H1 (cell line): ENCODE results near the gene COL1A1. TPM values are rescaled to one million over a fixed set of nuclear protein-coding genes. Genes with fewer than 3 reads are reported as not detected.

Experiments used
- ATF2 ChIP-seq: IDR thresholded peaks from 2 replicates; pipeline ENCODE4 v1.6.1; 2012; ENCODE audit warnings: low read length, inconsistent platforms
- CHD2 ChIP-seq: IDR thresholded peaks from 2 replicates; pipeline ENCODE4 v1.6.1; 2012; ENCODE audit warnings: low read length, improper control_type of control experiment
- RBBP5 ChIP-seq: IDR thresholded peaks from 2 replicates; pipeline ENCODE4 v1.7.1; 2012; ENCODE audit warnings: low read depth, mild to moderate bottlenecking, inconsistent platforms, low read length, moderate library complexity, borderline replicate concordance
- SAP30 ChIP-seq: fragments of 300-600 bp; sonication (generic); IDR thresholded peaks from 2 replicates; pipeline ENCODE4 v1.7.1; 2012; ENCODE audit warnings: low read length, moderate library complexity, mild to moderate bottlenecking, inconsistent platforms; ENCODE audit not compliant: insufficient read depth, insufficient replicate concordance
- SRF ChIP-seq: IDR thresholded peaks from 2 replicates; pipeline ENCODE4 v1.6.1; 2011; ENCODE audit warnings: mild to moderate bottlenecking, low read depth, low read length, moderate library complexity
- TAF7 ChIP-seq: optimal IDR thresholded peaks from 2 replicates; pipeline ENCODE3; 2011; ENCODE audit warnings: low read depth, mild to moderate bottlenecking, inconsistent platforms, low read length, moderate library complexity, borderline replicate concordance
- polyA plus RNA-seq, 7 experiments: library from polyadenylated mRNA; depleted of rRNA in 3 of 7; stranded (reverse) in 5 of 7; unstranded in 2 of 7; fragments of >200 nt in 5 of 7; fragments of 200-250 nt in 2 of 7; gene quantifications; 1 replicate in 5 of 7; 2 replicates in 1 of 7; 4 replicates in 1 of 7; pipeline versions ENCODE4 v1.2.1 to v1.2.3, GENCODE V29; 2011 to 2013; ENCODE audit warnings: missing spikeins in 2 of 7, mixed read lengths in 2 of 7
- total RNA-seq: library from RNA; stranded (reverse); fragmentation: NEBNext Ultra II Directional; extraction: Animal tissue kit (Norgen Biotek cat#: 25700); gene quantifications from 2 replicates; pipeline ENCODE4 v1.2.1, GENCODE V29; 2021
- TF ChIP-seq, protein P1 (sequence below): fragments of 300-600 bp; sonication (generic); IDR thresholded peaks from 2 replicates; pipeline ENCODE4 v1.7.1; 2012; ENCODE audit warnings: low read length, moderate library complexity, mild to moderate bottlenecking, inconsistent platforms; ENCODE audit not compliant: insufficient replicate concordance

COL1A1 gene
- total and polyA plus RNA-seq, 2 of the 8 experiments (the other 6 are each of a cell fraction or from before 2014, with no cell fraction given), result 14.1 to 80.4 TPM

DNA sequence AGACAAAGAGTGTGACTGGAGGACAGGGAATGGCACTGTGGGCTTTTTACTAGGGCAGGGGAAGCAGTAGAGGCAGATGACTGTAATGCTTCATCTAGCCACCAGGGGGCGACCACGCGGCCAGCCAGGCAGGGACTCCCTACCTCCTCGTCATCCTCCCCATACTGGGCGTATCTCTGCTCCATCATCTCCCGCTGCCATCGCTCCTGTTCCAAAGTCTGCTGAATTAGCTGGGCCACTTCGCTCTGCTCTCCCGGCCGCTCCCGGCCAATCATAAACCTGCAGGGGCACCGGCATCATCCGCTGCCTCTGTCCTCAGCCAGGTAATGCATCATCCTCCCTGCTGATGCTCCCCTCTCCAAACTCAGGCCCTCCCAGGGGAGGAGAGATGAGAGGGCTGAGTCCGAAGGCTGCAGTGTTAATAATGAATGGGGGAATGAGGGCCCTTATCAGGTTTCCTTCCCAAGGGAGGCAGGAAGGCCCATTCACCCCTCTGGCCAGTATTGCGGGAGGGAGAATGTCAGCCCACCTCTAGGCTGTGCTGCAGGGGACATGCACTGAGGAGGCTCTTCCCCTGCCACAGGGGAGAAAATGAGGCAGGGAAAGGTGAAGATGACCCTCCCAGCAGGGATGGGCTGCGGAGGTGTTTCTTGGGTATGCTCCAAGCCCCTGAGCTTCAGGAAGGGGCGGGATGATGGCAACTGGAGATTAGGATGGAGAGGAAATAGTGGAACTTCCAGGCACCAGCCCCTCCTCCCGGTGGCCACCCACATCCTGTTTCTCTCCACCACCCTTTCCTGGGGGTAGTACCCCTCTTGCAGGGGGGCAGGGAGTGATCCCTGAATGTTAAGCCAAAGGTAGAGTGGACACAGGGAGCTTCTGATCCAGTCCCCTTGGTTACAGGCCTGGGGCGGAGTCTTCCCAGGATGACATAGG lies 61.2 kb downstream of the COL1A1 start (continued):
- TF ChIP-seq, protein P1, sequence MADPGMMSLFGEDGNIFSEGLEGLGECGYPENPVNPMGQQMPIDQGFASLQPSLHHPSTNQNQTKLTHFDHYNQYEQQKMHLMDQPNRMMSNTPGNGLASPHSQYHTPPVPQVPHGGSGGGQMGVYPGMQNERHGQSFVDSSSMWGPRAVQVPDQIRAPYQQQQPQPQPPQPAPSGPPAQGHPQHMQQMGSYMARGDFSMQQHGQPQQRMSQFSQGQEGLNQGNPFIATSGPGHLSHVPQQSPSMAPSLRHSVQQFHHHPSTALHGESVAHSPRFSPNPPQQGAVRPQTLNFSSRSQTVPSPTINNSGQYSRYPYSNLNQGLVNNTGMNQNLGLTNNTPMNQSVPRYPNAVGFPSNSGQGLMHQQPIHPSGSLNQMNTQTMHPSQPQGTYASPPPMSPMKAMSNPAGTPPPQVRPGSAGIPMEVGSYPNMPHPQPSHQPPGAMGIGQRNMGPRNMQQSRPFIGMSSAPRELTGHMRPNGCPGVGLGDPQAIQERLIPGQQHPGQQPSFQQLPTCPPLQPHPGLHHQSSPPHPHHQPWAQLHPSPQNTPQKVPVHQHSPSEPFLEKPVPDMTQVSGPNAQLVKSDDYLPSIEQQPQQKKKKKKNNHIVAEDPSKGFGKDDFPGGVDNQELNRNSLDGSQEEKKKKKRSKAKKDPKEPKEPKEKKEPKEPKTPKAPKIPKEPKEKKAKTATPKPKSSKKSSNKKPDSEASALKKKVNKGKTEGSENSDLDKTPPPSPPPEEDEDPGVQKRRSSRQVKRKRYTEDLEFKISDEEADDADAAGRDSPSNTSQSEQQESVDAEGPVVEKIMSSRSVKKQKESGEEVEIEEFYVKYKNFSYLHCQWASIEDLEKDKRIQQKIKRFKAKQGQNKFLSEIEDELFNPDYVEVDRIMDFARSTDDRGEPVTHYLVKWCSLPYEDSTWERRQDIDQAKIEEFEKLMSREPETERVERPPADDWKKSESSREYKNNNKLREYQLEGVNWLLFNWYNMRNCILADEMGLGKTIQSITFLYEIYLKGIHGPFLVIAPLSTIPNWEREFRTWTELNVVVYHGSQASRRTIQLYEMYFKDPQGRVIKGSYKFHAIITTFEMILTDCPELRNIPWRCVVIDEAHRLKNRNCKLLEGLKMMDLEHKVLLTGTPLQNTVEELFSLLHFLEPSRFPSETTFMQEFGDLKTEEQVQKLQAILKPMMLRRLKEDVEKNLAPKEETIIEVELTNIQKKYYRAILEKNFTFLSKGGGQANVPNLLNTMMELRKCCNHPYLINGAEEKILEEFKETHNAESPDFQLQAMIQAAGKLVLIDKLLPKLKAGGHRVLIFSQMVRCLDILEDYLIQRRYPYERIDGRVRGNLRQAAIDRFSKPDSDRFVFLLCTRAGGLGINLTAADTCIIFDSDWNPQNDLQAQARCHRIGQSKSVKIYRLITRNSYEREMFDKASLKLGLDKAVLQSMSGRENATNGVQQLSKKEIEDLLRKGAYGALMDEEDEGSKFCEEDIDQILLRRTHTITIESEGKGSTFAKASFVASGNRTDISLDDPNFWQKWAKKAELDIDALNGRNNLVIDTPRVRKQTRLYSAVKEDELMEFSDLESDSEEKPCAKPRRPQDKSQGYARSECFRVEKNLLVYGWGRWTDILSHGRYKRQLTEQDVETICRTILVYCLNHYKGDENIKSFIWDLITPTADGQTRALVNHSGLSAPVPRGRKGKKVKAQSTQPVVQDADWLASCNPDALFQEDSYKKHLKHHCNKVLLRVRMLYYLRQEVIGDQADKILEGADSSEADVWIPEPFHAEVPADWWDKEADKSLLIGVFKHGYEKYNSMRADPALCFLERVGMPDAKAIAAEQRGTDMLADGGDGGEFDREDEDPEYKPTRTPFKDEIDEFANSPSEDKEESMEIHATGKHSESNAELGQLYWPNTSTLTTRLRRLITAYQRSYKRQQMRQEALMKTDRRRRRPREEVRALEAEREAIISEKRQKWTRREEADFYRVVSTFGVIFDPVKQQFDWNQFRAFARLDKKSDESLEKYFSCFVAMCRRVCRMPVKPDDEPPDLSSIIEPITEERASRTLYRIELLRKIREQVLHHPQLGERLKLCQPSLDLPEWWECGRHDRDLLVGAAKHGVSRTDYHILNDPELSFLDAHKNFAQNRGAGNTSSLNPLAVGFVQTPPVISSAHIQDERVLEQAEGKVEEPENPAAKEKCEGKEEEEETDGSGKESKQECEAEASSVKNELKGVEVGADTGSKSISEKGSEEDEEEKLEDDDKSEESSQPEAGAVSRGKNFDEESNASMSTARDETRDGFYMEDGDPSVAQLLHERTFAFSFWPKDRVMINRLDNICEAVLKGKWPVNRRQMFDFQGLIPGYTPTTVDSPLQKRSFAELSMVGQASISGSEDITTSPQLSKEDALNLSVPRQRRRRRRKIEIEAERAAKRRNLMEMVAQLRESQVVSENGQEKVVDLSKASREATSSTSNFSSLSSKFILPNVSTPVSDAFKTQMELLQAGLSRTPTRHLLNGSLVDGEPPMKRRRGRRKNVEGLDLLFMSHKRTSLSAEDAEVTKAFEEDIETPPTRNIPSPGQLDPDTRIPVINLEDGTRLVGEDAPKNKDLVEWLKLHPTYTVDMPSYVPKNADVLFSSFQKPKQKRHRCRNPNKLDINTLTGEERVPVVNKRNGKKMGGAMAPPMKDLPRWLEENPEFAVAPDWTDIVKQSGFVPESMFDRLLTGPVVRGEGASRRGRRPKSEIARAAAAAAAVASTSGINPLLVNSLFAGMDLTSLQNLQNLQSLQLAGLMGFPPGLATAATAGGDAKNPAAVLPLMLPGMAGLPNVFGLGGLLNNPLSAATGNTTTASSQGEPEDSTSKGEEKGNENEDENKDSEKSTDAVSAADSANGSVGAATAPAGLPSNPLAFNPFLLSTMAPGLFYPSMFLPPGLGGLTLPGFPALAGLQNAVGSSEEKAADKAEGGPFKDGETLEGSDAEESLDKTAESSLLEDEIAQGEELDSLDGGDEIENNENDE, result no peak
- TF ChIP-seq TAF7 (no peak), ATF2 (no peak), SRF (no peak), RBBP5 (no peak), SAP30 (no peak), CHD2 (no peak)
